CMK (cell line): Measurements from ENCODE around the gene DISC1.
"Not testable (repeated sequence)": the region's sequence is repeated elsewhere in the genome, so short reads cannot be mapped to it uniquely, and the experiment has no call there.

ENCODE experiments used
- DNase-seq: peaks from one replicate; pipeline ENCODE4 v3.0.0-alpha.2; 2010; ENCODE audit warnings: low read depth

Gene DISC1

GRCh38 chr1:231731268-231731667 lies 104.7 kb downstream of the DISC1 start:
- no peak for DNase-seq

GRCh38 chr1:231733063-231733462 lies 106.5 kb downstream of the DISC1 start:
- DNase-seq, result no peak

DNA sequence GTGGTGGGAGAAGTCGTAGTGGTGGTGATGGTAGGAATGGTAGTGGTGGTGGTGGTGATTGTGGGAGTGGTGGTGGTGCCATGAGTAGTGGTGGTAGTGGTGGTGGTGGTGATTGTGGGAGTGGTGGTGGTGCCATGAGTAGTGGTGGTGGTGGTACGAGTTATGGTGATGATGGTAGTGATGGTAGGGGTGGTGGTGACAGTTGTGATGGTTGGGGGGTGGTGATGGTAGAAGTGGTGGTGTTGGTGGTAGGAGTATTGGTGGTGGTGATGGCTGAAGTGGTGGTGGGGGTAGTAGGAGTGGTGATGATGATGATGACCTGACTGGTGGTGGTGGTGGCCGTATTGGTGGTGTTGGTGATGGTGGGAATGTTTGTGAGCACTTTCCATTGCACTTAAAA lies 107.1 kb downstream of the DISC1 start:
- no peak for DNase-seq

GRCh38 chr1:231734417-231734816 lies 107.8 kb downstream of the DISC1 start:
- DNase-seq, result no peak

DNA sequence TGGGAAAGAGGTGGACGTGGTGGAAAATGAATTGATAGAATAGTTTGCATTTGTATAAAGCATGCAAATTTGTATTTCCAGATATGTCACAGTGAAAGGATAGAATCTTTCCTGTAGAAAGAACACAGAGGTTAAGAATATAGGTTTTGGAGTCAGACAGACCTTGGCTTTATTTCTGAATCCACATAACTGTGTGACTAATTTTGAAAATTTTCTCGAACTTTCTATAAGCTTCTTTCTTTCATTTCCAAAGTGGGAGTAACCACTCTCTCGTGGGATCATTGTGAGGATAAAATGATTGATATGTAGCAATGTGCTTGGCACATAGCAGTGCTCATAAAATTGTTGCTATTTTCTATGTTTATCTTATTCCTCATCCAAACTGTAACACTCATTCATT lies 108.8 kb downstream of the DISC1 start:
- DNase-seq, result no peak

DNA sequence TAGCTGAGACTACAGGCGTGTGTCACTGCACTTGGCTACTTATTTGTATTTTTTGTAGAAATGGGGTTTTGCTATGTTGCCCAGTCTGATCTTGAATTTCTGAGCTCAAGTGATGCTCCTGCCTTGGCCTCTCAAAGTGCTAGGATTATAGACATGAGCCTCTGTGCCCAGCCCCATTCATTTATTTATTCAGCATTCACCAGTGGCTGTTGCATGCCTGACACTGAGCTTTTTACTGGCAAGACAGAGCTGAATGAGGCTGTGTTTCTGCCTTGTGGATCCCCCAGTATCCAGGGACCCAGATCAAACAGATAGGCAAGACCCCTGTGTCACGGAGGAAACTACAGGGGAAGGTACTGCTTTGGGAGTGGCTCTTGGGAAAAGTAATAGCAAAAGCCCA lies 109.4 kb downstream of the DISC1 start:
- no peak for DNase-seq

GRCh38 chr1:231736464-231736863 lies 109.9 kb downstream of the DISC1 start:
- DNase-seq, result no peak

GRCh38 chr1:231738554-231738953 lies 112.0 kb downstream of the DISC1 start:
- no peak for DNase-seq

GRCh38 chr1:231743966-231744365 lies 117.4 kb downstream of the DISC1 start:
- DNase-seq, result no peak

DNA sequence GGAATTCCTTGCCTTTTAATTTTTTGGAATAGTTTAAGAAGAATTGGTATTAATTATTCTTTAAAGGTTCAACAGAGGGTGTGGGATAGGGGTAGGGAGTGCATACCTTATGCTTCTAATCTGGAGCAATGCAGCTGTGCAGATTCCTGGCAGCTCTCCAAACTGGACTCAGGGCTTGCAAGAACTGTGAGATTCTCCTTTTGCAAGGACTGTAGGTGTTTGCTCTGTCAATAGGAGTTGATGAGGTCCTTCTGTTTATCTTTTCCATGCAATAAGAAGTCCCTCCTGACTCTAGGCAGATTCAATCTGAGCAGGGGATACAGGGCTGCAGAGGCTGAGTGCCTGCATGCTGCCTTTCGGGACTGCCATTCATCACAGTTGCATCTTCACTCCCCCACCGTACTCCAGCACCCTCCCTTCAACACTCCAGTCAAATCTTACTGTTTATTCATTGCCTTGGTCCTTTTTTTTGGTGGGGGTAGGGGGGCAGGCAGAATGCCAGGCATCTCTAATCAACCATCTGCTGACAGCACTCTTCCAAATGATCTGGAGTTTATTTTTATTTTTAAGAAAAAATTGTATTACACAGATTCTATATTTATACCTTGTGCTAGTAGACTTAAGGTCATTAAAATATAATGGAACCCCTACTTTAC lies 122.3 kb downstream of the DISC1 start:
- no peak for DNase-seq

- no peak for DNase-seq
These were observed 123.7 kb downstream of the DISC1 start for GRCh38 chr1:231750296-231750695.

DNA sequence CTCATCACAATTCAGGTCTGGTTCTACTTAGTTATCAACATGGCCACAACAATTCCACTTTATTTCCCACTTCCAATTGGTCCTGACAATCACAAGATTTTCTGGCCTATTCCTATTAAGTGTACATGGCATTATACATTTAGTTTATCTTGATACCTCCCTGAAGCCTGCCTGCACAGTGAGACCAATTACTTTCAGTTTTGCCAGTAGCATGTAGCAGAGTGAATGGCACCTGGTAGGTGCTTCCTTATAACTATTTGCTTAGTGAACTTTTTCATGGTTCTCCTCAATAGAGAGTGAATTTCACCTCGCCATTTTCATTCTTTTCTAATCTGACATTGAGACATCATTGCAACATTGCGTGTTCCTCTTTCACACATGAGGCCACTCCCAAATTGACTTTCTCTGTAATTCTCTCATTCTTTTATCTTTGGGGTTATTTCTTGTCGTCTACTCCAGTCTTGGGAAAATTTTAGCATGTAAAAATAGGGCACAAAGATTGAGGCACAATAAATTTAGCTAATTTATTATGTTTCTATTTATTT lies 124.3 kb downstream of the DISC1 start:
- DNase-seq, result no peak

DNA sequence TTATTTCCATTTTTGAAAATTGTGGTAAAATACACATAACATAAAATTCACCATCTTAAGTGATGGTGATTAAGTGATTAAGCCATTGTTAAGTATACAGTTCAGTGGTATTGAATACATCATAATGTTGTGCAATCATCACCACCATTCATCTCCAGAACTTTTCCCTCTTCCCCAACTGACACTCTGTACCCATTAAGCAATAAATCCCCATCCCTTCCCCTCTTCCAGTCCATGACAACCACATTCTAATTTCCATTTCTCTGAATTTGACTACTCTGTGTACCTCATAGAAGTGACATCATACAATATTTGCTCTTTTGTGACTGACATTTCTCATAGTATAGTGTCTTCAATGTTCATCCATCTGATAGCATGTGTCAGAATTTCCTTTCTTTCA lies 124.8 kb downstream of the DISC1 start:
- DNase-seq, result no peak

DNA sequence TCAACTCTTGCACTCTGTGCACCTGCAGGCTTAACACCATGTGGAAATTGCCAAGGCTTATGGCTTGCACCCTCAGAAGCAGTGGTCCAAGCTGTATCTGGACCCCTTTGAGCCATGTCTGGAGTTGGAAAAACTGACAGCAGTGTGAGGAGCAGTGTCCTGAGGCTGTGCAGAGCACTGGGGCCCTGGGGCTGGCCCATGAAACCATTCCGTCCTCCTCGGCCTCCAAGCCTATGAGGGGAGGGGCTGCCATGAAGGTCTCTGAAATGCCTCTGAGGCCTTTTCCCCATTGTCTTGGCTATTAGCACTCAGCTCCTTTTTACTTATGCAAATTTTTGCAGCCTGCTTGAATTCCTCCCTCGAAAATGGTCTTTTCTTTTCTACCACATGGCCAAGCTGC lies 126.7 kb downstream of the DISC1 start:
- no peak for DNase-seq

DNA sequence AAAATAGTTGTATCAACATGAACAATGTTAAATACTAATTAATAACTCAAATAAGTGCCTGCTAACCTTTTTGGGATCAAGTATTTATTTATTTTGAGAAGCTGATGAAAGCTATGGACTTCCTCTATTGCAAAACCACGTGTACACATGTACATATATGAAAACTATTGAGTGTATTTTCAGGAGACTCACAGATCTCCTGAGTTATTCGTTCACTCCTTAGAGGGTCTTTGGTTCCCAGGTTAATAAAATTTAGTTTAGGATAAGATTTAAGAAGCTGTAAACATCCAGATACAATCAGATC lies 130.5 kb downstream of the DISC1 start:
- no peak for DNase-seq

DNA sequence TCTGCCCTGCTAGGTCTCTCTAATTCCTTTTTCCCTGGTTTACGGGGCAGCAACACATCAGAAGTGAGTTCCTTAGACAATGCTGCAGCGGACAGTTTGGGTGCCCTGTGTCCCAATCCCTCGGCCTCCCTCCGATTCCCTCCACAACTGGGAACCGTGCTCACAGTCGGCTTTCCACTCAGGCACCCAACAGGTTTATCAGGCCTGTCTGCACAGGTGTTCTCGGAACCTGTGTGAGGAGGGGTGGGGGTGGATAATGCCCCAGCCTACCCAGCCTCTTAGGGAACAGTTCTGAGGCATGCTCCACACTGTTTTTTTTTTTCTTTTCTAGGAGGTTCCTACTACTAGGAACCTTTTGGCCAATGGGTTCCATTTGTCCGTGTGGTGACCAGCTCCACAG lies 131.2 kb downstream of the DISC1 start:
- no peak for DNase-seq

DNA sequence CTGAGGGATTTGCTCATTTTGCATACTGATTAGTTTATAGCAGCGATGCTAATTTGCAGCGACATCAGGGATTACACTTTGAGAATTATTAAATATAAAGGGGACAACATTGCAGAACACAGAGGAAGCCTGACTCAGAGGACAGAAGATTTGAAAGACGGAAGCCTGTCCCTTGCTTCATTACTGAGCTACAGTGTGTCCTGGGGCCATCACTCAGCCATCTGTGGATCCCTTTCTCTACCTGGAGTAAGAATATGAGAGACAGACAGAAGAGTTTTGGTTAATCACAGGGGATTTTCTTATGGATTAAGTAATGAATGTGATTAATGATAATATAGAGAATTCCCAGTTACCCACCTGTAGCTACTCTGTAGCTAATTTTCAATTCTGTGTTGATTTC lies 134.7 kb downstream of the DISC1 start:
- no peak for DNase-seq

- DNase-seq, result no peak
These were observed 135.4 kb downstream of the DISC1 start for GRCh38 chr1:231761747-231762541.

DNA sequence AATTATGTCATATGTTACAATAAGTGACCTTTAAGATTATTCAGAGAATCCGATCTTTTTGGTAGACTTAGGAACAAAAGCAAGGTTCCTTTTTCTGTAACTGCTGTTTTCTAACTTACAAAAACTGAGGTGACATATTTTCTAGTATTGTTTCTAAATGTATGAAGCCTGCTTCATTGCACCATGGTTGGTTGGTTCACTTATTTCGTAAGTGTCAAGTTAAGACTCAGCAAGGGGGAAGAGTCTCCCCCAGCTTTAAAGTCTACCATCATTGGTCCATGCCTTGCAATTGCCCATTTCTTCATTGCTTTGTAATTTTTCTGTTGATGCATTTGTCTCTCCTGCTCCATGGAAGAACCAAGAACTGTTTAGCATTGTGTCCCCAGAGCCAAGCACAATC lies 136.9 kb downstream of the DISC1 start:
- no peak for DNase-seq

GRCh38 chr1:231765825-231766224 lies 139.2 kb downstream of the DISC1 start:
- DNase-seq, result not testable (repeated sequence)

GRCh38 chr1:231767471-231767870 lies 140.9 kb downstream of the DISC1 start:
- DNase-seq, result no peak

GRCh38 chr1:231768416-231768815 lies 141.8 kb downstream of the DISC1 start:
- DNase-seq, result no peak

- no peak for DNase-seq
These were observed 144.1 kb downstream of the DISC1 start for GRCh38 chr1:231770506-231771175.
